H1 (cell line): ENCODE measurements around the gene GAMT. TPM values are rescaled to one million over a fixed set of nuclear protein-coding genes. Genes with fewer than 3 reads are reported as not detected.

Experiments
- EP300 ChIP-seq, 2 experiments: IDR thresholded peaks; 1 replicate in 1 of 2; 2 replicates in 1 of 2; pipeline ENCODE4 v1.6.1; 2011 to 2012; ENCODE audit warnings: low read depth in 2 of 2, low read length in 2 of 2, mild to moderate bottlenecking in 2 of 2, borderline replicate concordance in 1 of 2, inconsistent platforms in 1 of 2, moderate library complexity in 1 of 2
- JUND ChIP-seq: IDR thresholded peaks from 2 replicates; pipeline ENCODE4 v1.6.1; 2011; ENCODE audit warnings: mild to moderate bottlenecking, improper control_type of control experiment, low read length
- polyA plus RNA-seq, 7 experiments: library from polyadenylated mRNA; depleted of rRNA in 3 of 7; stranded (reverse) in 5 of 7; unstranded in 2 of 7; fragments of >200 nt in 5 of 7; fragments of 200-250 nt in 2 of 7; gene quantifications; 1 replicate in 5 of 7; 2 replicates in 1 of 7; 4 replicates in 1 of 7; pipeline versions ENCODE4 v1.2.1 to v1.2.3, GENCODE V29; 2011 to 2013; ENCODE audit warnings: missing spikeins in 2 of 7, mixed read lengths in 2 of 7
- total RNA-seq: library from RNA; stranded (reverse); fragmentation: NEBNext Ultra II Directional; extraction: Animal tissue kit (Norgen Biotek cat#: 25700); gene quantifications from 2 replicates; pipeline ENCODE4 v1.2.1, GENCODE V29; 2021

The GAMT gene
- total and polyA plus RNA-seq, 2 of the 8 experiments (the other 6 are each of a cell fraction or from before 2014, with no cell fraction given), result 17.2 to 35.6 TPM

DNA sequence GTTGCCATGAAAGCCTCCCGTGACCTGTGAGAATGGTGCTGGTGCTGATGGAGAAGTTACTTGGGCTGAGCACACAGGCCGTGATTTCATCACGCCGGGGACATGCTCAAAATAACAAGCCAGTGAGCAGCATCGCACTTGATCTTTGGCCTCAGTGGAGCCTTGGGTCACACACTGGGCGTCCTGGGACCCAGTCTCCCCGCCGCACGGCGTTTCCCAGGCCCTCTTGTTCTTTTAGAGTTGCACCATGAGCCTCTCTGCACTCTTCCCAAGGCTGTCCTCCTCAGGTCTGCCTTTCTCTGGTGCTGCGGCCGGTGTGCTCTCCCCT, 27.1 kb downstream of the GAMT start (continued):
- TF ChIP-seq EP300 (IDR thresholded peaks at IDR 0.05; ENCODE audit: borderline replicate concordance in 1 of 2, low read depth in 2 of 2, low read length in 2 of 2) (no peak), JUND (no peak)
